Keratinocyte (primary cell): ENCODE results near the gene PTGES3.
"Not testable (repeated sequence)": the region's sequence is repeated elsewhere in the genome, so short reads cannot be mapped to it uniquely, and the experiment has no call there.

Experiments
- EZH2 ChIP-seq: IDR thresholded peaks from one replicate; pipeline ENCODE4 v1.6.1; 2012; ENCODE audit warnings: inconsistent platforms, mild to moderate bottlenecking, low read length, moderate library complexity
- TF ChIP-seq, protein P1 (sequence below), 3 experiments: IDR thresholded peaks in 1 of 3; conservative IDR thresholded peaks in 1 of 3; optimal IDR thresholded peaks in 1 of 3; 2 replicates in 2 of 3; 3 replicates in 1 of 3; pipeline versions ENCODE3 to v1.5.1; 2011; ENCODE audit warnings: low read length in 3 of 3, mild to moderate bottlenecking in 3 of 3, moderate library complexity in 2 of 3, control low read depth in 1 of 3, inconsistent platforms in 1 of 3; ENCODE audit not compliant: insufficient read depth in 2 of 3; ENCODE audit errors: extremely low read depth in 1 of 3

DNA sequence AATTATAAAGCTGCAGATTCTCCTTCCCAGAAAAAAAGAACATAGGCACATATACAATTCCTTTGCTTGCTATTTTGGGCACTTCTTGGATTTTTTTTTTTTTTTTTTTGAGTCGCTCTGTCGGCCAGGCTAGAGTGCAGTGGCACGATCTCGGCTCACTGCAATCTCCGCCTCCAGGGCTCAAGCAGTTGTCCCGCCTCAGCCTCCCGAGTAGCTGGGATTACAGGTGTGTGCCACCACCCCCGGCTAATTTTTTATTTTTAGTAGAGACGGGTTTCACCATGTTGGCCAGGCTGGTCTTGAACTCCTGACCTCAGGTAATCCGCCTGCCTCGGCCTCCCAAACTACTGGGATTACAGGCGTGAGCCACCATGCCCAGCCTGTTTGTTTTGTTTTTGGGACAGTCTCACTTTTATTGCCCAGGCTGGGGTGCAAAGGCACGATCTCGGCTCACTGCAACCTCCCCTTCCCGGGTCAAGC is 38.2 kb upstream of the PTGES3 start:
- TF ChIP-seq, protein P1, sequence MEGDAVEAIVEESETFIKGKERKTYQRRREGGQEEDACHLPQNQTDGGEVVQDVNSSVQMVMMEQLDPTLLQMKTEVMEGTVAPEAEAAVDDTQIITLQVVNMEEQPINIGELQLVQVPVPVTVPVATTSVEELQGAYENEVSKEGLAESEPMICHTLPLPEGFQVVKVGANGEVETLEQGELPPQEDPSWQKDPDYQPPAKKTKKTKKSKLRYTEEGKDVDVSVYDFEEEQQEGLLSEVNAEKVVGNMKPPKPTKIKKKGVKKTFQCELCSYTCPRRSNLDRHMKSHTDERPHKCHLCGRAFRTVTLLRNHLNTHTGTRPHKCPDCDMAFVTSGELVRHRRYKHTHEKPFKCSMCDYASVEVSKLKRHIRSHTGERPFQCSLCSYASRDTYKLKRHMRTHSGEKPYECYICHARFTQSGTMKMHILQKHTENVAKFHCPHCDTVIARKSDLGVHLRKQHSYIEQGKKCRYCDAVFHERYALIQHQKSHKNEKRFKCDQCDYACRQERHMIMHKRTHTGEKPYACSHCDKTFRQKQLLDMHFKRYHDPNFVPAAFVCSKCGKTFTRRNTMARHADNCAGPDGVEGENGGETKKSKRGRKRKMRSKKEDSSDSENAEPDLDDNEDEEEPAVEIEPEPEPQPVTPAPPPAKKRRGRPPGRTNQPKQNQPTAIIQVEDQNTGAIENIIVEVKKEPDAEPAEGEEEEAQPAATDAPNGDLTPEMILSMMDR (optimal IDR thresholded peaks at IDR 0.05 in 1 of 3, IDR thresholded peaks at IDR 0.05 in 1 of 3, conservative IDR thresholded peaks at IDR 0.05 in 1 of 3; ENCODE audit: extremely low read depth in 1 of 3, insufficient read depth in 2 of 3, low read length in 3 of 3), result not testable (repeated sequence)
- TF ChIP-seq EZH2, result not testable (repeated sequence)
